Uterus (tissue), 2 donors: ENCODE measurements around the gene ARHGAP15.

Experiments
- POLR2A ChIP-seq, 2 donors: fragments of 450-650 bp; IDR thresholded peaks; one replicate each; pipeline ENCODE4 v1.6.1; 2016; ENCODE audit warnings: antibody characterized with exemption in 2 of 2, mild to moderate bottlenecking in 1 of 2, moderate library complexity in 1 of 2
- TF ChIP-seq, protein P1 (sequence below), 4 experiments: fragments of 200-600 bp in 2 of 4; fragments of 450-650 bp in 2 of 4; sonication (generic) in 2 of 4; IDR thresholded peaks; one replicate each; pipeline ENCODE4 v1.5.1; 2016 to 2019; ENCODE audit warnings: antibody characterized with exemption in 4 of 4, mild to moderate bottlenecking in 2 of 4, moderate library complexity in 1 of 4

DNA sequence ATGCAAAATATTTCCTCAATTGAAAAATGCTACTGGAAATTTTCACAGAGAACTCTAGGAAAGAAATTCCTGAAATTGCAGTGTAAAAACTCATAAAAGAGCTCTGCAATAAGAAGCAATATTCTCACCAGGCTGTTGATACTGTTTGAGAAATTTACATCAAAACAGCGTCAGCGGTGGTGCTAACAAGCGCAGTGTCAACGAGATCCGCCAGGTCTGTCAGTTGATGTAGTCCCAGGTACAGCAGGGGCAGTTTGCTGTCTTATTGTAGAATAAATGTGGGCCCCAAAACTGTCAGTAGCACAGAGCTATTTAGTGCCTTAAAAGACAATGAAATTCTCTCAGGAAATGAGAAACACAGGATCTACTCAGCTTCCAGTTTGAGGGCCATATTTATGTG is 611.2 kb downstream of the ARHGAP15 start:
- TF ChIP-seq, protein P1, sequence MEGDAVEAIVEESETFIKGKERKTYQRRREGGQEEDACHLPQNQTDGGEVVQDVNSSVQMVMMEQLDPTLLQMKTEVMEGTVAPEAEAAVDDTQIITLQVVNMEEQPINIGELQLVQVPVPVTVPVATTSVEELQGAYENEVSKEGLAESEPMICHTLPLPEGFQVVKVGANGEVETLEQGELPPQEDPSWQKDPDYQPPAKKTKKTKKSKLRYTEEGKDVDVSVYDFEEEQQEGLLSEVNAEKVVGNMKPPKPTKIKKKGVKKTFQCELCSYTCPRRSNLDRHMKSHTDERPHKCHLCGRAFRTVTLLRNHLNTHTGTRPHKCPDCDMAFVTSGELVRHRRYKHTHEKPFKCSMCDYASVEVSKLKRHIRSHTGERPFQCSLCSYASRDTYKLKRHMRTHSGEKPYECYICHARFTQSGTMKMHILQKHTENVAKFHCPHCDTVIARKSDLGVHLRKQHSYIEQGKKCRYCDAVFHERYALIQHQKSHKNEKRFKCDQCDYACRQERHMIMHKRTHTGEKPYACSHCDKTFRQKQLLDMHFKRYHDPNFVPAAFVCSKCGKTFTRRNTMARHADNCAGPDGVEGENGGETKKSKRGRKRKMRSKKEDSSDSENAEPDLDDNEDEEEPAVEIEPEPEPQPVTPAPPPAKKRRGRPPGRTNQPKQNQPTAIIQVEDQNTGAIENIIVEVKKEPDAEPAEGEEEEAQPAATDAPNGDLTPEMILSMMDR (IDR thresholded peaks at IDR 0.05) = no peak
- no peak for TF ChIP-seq POLR2A (IDR thresholded peaks at IDR 0.05)
